Mesendoderm (in vitro differentiated cells): ENCODE data around the gene COL4A5.

Source experiments
- DNase-seq: peaks from one replicate; pipeline ENCODE4 v3.0.0; 2013
- H2AK5ac ChIP-seq: 2 replicates; pipeline ENCODE4 v1.6.1; 2013; ENCODE audit warnings: low read length, inconsistent platforms
- H2BK120ac ChIP-seq: 2 replicates; pipeline ENCODE4 v1.6.1; 2013; ENCODE audit warnings: low read depth, mild to moderate bottlenecking, low read length, moderate library complexity, mixed read lengths
- H2BK15ac ChIP-seq: replicated peaks from 2 replicates; pipeline ENCODE4 v1.6.1; 2013; ENCODE audit warnings: low read depth, mild to moderate bottlenecking, moderate library complexity
- H2BK5ac ChIP-seq: 2 replicates; pipeline ENCODE4 v1.6.1; 2013; ENCODE audit warnings: low read length, inconsistent platforms
- H3K18ac ChIP-seq: 2 replicates; pipeline ENCODE4 v1.6.1; 2013; ENCODE audit warnings: mild to moderate bottlenecking, low read length, mixed read lengths
- H3K23ac ChIP-seq: one replicate; pipeline ENCODE4 v1.6.1; 2013; ENCODE audit warnings: low read length
- H3K27ac ChIP-seq: 2 replicates; pipeline ENCODE4 v1.5.1; 2013; ENCODE audit warnings: low read depth, mild to moderate bottlenecking, inconsistent platforms, low read length, moderate library complexity
- H3K27me3 ChIP-seq: 2 replicates; pipeline ENCODE4 v1.6.1; 2013; ENCODE audit warnings: low read length, control low read depth, mild to moderate bottlenecking, inconsistent platforms; ENCODE audit not compliant: insufficient read depth, poor library complexity
- H3K36me3 ChIP-seq: 2 replicates; pipeline ENCODE4 v1.6.1; 2013; ENCODE audit warnings: low read length, inconsistent platforms; ENCODE audit not compliant: control insufficient read depth, insufficient read depth
- H3K4ac ChIP-seq: one replicate; pipeline ENCODE4 v1.6.1; 2013; ENCODE audit warnings: low read depth, mild to moderate bottlenecking, low read length, moderate library complexity
- H3K4me1 ChIP-seq: 2 replicates; pipeline ENCODE4 v1.6.1; 2013; ENCODE audit warnings: low read depth, low read length, inconsistent platforms; ENCODE audit not compliant: control insufficient read depth
- H3K4me2 ChIP-seq: 2 replicates; pipeline ENCODE4 v1.6.1; 2013; ENCODE audit warnings: low read length
- H3K4me3 ChIP-seq: 2 replicates; pipeline ENCODE4 v1.5.1; 2013; ENCODE audit warnings: mild to moderate bottlenecking, low read length
- H3K56ac ChIP-seq: one replicate; pipeline ENCODE4 v1.6.1; 2013; ENCODE audit warnings: low read length
- H3K79me1 ChIP-seq: 2 replicates; pipeline ENCODE4 v1.6.1; 2013; ENCODE audit warnings: low read length, inconsistent platforms
- H3K79me2 ChIP-seq: 2 replicates; pipeline ENCODE4 v1.6.1; 2013; ENCODE audit warnings: mild to moderate bottlenecking, low read length; ENCODE audit not compliant: control insufficient read depth, insufficient read depth
- H3K9ac ChIP-seq: 2 replicates; pipeline ENCODE4 v1.6.1; 2013; ENCODE audit warnings: low read length, inconsistent platforms
- H4K5ac ChIP-seq: one replicate; pipeline ENCODE4 v1.6.1; 2013; ENCODE audit warnings: low read length
- H4K8ac ChIP-seq: one replicate; pipeline ENCODE4 v1.6.1; 2013; ENCODE audit warnings: low read depth, mild to moderate bottlenecking, control low read depth, low read length, moderate library complexity
- WGBS: extraction: QIAGEN DNeasy Blood & Tissue Kit; methylation state at CpG from one replicate; pipeline ENCODE4 v1.1.7; 2013; ENCODE audit warnings: low lambda C conversion rate, missing lambda C conversion rate; ENCODE audit not compliant: insufficient coverage; ENCODE audit errors: extremely low coverage; 5-methylcytosine and 5-hydroxymethylcytosine counted together

The COL4A5 gene

DNA sequence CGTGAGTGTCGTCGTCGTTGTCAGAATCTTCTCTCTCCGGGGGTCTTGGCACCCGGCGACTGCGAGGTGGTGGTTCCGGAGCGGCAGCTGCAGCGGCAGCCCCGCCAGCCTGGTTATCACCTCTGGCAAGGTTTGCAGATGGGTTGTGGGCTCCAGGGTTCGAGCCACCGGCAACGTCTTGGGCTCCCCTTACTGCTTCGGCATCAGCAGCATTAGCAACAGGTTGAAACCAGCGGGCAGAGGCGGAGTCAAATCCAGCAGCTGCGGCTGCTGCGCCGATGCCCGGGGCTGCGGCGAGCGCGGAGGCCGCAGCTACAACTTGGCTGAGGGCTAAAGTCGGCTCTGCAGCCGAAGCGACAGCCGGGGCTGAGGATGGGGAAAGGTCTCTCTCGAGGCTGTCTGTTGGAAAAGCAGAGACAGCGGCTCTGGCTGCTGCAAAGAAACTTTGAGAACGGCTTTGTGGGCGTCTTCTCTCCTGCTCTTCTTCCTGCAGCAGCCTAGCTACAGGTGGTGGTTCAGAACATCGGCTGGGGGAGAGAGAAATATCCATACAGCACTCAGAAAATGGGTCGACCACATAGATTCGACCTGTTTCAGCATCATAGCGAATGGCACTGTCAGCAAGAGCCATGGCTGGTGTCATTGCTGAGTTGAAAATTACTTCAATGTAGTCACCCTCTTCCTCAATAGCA lies 293.1 kb downstream of the COL4A5 start:
- no peaks in the 10 kb centered on the region for H3K27me3 ChIP-seq
- peak overlapping the region; percentile 31 for H3K4me2 ChIP-seq

DNA sequence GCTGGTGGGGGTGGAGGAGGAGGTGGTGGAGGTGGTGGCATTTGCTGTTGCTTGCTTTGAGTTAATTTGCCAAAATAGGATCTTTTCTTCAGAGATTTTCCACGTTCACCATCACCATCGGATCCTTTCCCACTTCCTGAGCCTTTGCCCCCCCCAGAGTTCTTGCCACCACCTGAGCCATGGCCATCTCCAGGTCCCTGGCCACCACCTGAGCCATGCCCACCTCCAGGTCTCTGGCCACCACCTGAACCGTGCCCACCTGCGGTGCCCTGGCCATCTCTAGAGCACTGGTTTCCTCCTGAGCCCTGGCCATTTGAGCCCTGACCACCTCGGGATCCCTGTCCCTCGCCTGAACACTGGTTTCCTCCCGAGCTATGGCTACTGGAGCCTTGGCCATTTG lies 294.8 kb downstream of the COL4A5 start:
- no peak overlapping the region for H3K18ac ChIP-seq
- WGBS, result no CpG with 5 or more reads among the region's 7 CpGs
- H3K56ac ChIP-seq, result no peak overlapping the region
- H3K79me2 ChIP-seq, result no peaks in the 10 kb centered on the region
- no peaks in the 10 kb centered on the region for H3K36me3 ChIP-seq
- H3K4me1 ChIP-seq, result no peaks in the 10 kb centered on the region
- H3K4ac ChIP-seq, result no peak overlapping the region
- H3K4me2 ChIP-seq, result no peak overlapping the region
- no peak overlapping the region for H3K23ac ChIP-seq
- H2BK120ac ChIP-seq, result no peak overlapping the region
- H3K9ac ChIP-seq, result peak overlapping the region; percentile 36
- no peak overlapping the region for H4K8ac ChIP-seq
- no peak overlapping the region for H3K4me3 ChIP-seq
- H3K27me3 ChIP-seq, result no peaks in the 10 kb centered on the region
- H2BK5ac ChIP-seq, result no peak overlapping the region
- H2BK15ac ChIP-seq, result no peak overlapping the region
- no peak overlapping the region for H2AK5ac ChIP-seq
- H4K5ac ChIP-seq, result no peak overlapping the region
- no peak for DNase-seq
- H3K27ac ChIP-seq, result no peak overlapping the region
- no peaks in the 10 kb centered on the region for H3K79me1 ChIP-seq

More for the DNA sequence above, 293.1 kb downstream of the COL4A5 start:
- no peak overlapping the region for H4K5ac ChIP-seq
- no peak overlapping the region for H3K18ac ChIP-seq
- no peak overlapping the region for H2BK5ac ChIP-seq
- H3K79me1 ChIP-seq, result no peaks in the 10 kb centered on the region
- no peak overlapping the region for H2BK15ac ChIP-seq
- DNase-seq, result peak; percentile 67
- H4K8ac ChIP-seq, result no peak overlapping the region
- no peak overlapping the region for H3K4ac ChIP-seq
- H3K79me2 ChIP-seq, result no peaks in the 10 kb centered on the region
- H2AK5ac ChIP-seq, result no peak overlapping the region
- no CpG with 5 or more reads among the region's 39 CpGs for WGBS
- H3K23ac ChIP-seq, result no peak overlapping the region
- peak overlapping the region; percentile 32 for H3K9ac ChIP-seq
- H3K56ac ChIP-seq, result peak overlapping the region; percentile 60
- no peak overlapping the region for H2BK120ac ChIP-seq
- H3K4me1 ChIP-seq, result no peaks in the 10 kb centered on the region
- no peaks in the 10 kb centered on the region for H3K36me3 ChIP-seq
- H3K27ac ChIP-seq, result no peak overlapping the region
- no peak overlapping the region for H3K4me3 ChIP-seq

DNA sequence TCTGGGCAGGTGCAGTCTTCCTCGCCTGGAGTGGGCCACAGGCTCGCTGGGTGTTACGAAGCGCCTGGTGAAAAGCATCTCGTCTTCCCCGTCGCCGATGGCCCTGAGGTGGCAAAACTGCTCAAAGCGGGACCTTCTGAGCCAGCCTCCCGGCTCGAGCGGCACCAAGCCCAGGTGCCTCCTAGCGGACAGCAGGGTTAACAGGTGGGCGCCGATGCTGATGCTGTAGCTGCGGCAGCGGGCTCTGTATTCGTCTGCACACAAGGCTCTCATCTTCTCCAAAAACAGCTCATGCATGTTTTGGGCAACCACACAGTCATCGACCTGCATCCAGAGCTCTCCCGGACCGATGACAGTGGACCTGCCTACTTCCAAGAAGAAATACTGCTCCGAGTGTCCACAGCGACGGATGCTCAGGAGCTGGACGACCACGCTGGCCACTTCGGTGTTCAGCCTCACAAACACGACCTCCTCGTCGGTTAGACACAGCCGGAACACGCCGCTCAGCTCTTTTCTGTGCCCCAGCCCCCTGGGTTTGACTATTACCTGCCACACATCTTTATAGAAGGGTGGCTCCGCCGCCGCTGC lies 295.5 kb downstream of the COL4A5 start:
- no peaks in the 10 kb centered on the region for H3K27me3 ChIP-seq
- H3K79me1 ChIP-seq, result no peaks in the 10 kb centered on the region
- H3K18ac ChIP-seq, result no peak overlapping the region
- H3K4me2 ChIP-seq, result peak overlapping the region; percentile 89
- no CpG with 5 or more reads among the region's 36 CpGs for WGBS
- peak overlapping the region; percentile 54 for H3K9ac ChIP-seq
- H3K27ac ChIP-seq, result no peak overlapping the region
- peak; percentile 67 for DNase-seq
- H3K36me3 ChIP-seq, result no peaks in the 10 kb centered on the region
- no peaks in the 10 kb centered on the region for H3K4me1 ChIP-seq
- no peak overlapping the region for H3K4ac ChIP-seq
- H3K4me3 ChIP-seq, result peak overlapping the region; percentile 46
- H2BK15ac ChIP-seq, result no peak overlapping the region
- no peak overlapping the region for H2AK5ac ChIP-seq
- H2BK120ac ChIP-seq, result no peak overlapping the region
- no peak overlapping the region for H2BK5ac ChIP-seq
- H4K5ac ChIP-seq, result no peak overlapping the region
- no peaks in the 10 kb centered on the region for H3K79me2 ChIP-seq
- no peak overlapping the region for H3K23ac ChIP-seq
- H3K56ac ChIP-seq, result peak overlapping the region; percentile 74
- H4K8ac ChIP-seq, result no peak overlapping the region

DNA sequence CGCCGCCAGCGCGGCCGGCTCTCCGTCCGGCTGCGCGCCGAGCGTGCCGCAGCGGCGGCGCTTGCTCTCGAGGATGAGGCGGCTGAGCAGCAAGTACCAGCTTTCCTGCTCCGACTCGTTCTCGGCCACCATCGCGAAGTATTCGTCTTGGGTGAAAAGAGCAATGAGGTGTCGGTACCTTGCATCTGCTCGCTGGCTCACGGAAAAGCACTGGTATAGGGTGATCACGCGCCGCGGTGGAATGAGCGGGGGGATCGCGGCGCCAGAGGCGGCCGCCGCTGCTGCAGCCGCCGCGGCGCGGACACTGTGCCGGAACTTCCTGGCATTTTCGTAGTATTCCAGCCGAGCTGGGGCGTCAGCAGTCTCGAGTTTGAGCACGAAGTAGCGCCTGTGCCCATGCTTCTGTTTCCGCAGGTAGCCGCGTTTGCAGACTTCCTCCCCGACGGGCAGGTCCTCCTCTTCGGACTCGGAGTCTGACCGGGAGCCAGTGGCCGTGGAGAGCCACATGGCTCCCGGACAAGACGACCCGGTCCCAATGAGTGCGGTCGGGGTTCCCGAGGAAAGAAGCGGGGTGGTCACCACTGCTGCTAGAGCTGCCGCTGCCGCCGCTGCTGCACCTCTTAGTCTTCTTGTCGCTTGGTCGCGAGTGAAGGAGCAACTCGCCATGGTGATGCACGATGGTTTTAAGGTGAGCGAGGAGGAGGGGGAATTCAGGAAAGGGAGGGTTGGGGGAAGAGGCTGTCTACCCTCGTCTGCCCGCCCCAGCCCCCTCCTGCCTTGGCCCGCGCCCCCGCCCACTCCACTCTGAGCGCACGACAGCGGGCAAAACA lies 296.3 kb downstream of the COL4A5 start:
- Histone ChIP-seq H2BK120ac (no peak overlapping the region), H3K4me3 (peak overlapping the region; percentile 29), H3K9ac (peak overlapping the region; percentile 54), H4K8ac (no peak overlapping the region), H4K5ac (no peak overlapping the region), H2BK15ac (no peak overlapping the region), H3K23ac (no peak overlapping the region), H3K79me2 (no peaks in the 10 kb centered on the region), H2AK5ac (no peak overlapping the region), H3K56ac (peak overlapping the region; percentile 78), H3K36me3 (no peaks in the 10 kb centered on the region), H3K4me2 (peak overlapping the region; percentile 68), H3K4me1 (no peaks in the 10 kb centered on the region), H3K27ac (no peak overlapping the region), H3K79me1 (no peaks in the 10 kb centered on the region), H3K27me3 (no peaks in the 10 kb centered on the region), H3K4ac (no peak overlapping the region), H3K18ac (no peak overlapping the region), H2BK5ac (no peak overlapping the region)
- WGBS, result no CpG with 5 or more reads among the region's 82 CpGs
- peak; percentile 37 for DNase-seq

DNA sequence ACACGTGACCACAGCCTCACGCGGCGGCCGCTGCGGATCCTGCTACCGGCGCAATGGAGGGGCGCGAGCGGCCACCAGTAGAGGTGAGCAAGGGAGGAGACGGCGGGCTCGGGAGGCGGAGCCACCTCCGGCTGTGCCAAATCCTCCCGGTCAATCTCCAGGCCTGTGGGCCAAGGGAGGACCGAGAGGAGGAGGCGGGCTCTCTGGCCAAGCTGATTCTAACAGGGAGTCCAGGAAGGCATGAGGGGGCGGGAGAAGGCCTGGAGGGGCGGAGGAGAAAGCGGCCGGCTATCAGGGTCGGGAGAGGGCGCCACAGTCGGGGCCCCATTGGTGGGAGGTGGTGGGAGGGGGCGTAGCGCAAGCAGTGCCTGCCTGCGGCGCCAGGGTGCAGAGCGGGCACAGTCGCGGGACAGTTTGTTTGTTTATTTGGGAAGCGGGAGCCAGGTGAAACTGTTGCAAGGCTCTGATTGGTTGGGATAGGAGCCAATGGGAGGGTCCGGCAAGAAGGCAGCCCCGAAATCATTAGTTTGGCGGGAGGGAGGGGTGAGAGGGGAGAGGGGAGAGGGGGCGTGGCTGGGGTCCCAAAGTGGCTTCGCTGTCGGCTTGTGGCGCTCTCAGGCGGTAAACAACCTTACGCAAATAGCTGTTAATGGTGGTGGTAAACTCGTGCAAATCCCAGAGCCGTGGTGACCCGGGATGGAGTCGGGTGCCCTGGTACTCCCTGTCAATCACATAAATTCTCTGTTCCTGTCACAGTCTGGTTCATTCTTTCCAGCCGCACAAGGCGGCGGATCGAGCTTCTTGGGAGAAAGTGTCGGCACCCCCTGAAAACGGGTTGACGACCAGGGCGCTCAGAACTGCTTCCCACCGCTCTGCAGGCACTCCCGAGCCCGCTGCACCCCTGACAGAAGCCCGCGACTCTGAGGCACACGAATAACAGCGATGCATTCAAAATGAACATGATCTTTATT lies 297.2 kb downstream of the COL4A5 start, which contains the start of gene IRS4:
TSS of gene IRS4 (minus strand) at position 55 of the 971 bp plus-strand sequence.
- no peak within 1 kb of the TSS for H3K18ac ChIP-seq
- H4K8ac ChIP-seq, result no peak within 1 kb of the TSS
- no peak within 1 kb of the TSS for H3K4ac ChIP-seq
- H3K27me3 ChIP-seq, result no peaks in the 10 kb centered on the region
- no peak within 1 kb of the TSS for H2BK15ac ChIP-seq
- DNase-seq, result peak; percentile 96
- H4K5ac ChIP-seq, result no peak within 1 kb of the TSS
- no peaks in the 10 kb centered on the region for H3K79me1 ChIP-seq
- H3K9ac ChIP-seq, result peak within 1 kb of the TSS; percentile 54
- H3K4me1 ChIP-seq, result no peaks in the 10 kb centered on the region
- no peak within 1 kb of the TSS for H2AK5ac ChIP-seq
- WGBS, result no CpG with 5 or more reads among the region's 62 CpGs
- H3K27ac ChIP-seq, result no peak within 1 kb of the TSS
- no peak within 1 kb of the TSS for H2BK120ac ChIP-seq
- H2BK5ac ChIP-seq, result no peak within 1 kb of the TSS
- no peaks in the 10 kb centered on the region for H3K79me2 ChIP-seq
- H3K4me3 ChIP-seq, result peak within 1 kb of the TSS; percentile 54
- H3K56ac ChIP-seq, result peak within 1 kb of the TSS; percentile 78
- H3K36me3 ChIP-seq, result no peaks in the 10 kb centered on the region
- no peak within 1 kb of the TSS for H3K23ac ChIP-seq
- H3K4me2 ChIP-seq, result peak within 1 kb of the TSS; percentile 89
